Urothelium cell line (cell line): Measurements from ENCODE around the gene GDNF.
"Not testable (repeated sequence)": the region's sequence is repeated elsewhere in the genome, so short reads cannot be mapped to it uniquely, and the experiment has no call there.

ENCODE experiments used
- DNase-seq: peaks from one replicate; pipeline ENCODE4 v3.0.0; 2011; ENCODE audit warnings: low spot score, mixed read lengths
- FAIRE-seq: peaks from 2 replicates; lab custom pipeline; 2011; peaks lifted over from hg19 to GRCh38; lab: Jason Lieb, UNC

The GDNF gene

DNA sequence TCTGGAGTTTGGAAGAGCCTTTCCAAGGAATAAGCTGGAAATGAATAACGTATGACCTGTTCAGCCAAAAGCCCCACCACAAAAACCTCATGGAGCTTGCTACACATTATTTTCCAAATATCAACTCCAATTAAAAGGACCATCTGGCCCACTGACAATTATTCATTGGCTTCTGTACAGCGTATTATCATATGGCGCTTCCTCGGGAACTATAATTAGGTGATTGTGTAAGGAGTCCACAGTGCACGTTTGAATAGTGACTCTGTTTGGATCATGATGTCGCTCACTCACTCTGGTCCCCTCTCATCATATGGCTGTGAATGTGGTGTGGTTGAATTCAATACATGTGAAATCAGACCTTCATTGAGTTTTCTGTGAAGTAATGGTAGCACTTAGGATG lies 52.1 kb downstream of the GDNF start:
- FAIRE-seq: no peak

DNA sequence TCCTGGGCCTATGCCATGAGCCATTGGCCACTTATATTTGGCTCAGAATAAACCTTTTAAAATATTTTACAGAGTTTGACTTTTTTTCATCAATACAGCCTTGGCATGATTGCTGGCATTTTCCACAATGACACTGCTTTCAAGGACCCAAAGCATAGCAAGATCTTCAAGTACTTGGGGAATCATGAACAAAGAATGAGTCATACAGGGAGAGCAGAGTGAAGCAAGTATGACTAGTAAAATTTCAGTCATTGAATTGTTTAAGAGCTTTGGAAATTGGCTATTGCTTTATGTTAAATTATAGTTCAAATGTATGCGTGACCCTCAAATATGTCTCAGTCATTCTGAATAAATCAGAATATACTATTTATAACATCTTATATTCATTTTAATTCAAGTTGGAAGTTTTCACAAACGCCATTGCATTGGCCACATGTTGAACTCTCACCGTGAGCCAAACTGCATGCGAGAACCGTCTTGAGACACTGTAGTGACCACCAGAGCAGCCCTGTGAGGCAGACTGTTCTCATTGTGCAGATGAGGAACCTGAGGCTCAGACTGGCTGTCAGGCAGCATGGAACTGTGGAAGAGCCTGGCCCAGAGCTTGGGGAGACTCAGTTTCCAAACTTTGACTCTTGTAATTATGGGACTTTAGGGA lies 52.9 kb downstream of the GDNF start:
- FAIRE-seq: no peak
- peak; percentile 66 for DNase-seq

More for the DNA sequence above, 52.1 kb downstream of the GDNF start:
- DNase-seq: no peak

DNA sequence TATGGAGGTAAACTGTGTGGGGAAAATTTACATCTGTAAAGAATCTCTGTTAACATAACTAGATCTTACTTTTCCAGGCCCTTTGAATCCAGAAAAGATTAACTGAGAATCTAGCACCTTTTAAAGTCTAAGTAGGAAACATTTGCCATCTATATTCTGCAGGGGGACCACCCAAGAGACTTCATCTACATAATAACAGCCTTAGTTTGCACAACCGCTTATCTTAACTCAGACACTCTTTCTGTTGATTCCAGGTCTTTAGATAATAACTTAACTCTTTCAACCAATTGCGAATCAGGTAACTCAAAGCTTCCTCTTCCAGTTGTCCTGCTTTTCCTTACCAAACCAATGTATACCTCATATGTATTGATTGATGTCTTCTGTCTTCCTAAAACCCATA lies 53.4 kb downstream of the GDNF start:
- DNase-seq (no peak), FAIRE-seq (no peak)

DNA sequence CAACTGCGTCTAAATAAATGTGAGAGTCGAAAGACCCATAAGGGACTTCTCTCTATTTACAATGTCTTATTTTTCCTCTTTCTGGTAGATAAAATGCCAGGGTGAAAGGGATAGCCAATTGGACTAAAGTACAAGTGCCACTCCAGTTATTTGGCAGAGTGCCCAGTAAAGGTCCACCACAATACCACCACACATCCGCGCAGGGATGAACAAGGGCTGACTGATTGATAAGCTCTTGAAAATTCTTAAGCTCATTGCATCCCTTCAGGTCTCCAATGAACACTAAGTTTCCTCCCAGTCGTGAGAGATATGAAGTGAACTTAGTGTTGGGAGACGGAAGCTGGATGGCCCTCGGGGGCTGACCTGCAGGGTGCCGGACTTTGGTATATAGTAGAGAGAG lies 58.4 kb downstream of the GDNF start:
- DNase-seq, FAIRE-seq: not testable (repeated sequence)

DNA sequence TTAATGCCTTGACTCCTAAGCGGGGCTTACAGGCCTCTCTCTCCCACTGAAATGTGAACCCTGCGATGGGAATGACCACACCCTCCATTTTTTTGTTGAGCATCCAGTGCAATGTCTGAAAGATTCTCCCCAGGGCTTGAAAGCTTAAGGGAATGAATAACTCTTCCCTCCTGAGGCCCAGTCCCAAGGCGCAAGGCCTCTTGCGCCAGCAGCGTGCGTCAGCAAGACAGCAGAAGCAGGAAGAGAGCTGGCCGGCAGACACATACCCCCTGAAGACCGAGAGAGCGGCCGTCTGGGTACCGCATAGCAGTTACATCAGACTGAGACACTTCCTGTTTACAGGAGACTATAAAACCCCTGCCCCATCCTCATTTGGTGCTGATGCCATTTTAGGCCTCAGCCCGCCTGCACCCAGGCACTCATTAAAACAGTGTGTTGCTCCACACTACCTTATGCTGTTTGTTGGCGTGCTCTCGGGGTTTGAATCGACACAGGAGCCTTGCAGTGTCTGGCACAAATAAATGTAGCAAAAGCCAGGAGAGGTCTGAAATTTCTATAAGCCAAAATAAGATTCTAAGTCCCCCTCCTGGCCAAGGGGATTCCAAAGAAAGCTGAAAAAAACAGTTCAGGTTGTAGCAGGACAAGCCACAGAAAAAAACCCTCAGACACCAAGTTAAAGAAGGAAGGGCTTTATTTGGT lies 62.3 kb downstream of the GDNF start:
- DNase-seq (no peak), FAIRE-seq (no peak)

DNA sequence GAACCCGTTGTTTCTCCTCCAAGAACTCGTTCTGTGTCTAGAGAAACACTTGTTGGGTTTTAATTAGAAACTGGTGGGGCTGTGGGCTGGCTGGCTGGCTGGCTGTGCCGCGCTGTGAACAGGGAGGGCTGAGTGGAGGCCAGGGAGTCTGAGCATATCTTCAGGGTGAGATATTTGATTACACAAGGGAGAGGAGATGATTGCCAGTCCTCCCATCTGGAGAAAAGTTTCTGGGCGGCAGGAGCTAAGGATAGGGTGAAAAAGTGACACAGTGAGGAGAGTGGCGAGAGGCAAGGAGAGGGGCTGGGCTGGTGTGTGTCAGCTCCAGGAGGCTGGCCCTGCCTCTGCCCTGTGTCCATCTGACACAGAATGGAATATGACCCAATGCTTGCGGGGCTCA lies 63.0 kb downstream of the GDNF start:
- peak; percentile 30 for FAIRE-seq
- peak; percentile 43 for DNase-seq

DNA sequence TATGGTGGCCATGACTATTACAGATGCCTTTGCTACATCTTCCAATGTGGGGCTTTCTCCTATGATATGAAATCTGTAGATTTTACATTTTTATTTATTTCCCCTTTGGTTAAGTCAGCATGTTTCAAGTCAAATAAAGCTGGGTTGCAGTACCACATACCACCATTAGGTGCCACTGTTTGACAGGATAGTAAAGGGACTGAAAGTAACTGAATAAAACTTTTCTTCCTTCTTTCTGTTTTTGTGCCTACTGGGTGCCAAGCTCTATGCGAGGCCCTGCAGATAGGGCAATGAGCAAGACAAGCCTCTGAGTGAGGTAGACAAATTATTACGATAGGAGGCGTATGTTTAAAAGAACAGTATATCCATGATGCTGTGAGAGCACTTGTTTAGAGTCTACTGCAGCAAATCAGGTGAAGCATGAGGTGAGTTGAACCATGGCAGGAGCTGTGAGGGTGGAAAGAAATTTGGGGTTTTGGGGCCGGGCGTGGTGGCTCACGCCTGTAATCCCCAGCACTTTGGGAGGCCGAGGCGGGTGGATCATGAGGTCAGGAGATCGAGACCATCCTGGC lies 64.8 kb downstream of the GDNF start:
- DNase-seq (no peak), FAIRE-seq (no peak)

DNA sequence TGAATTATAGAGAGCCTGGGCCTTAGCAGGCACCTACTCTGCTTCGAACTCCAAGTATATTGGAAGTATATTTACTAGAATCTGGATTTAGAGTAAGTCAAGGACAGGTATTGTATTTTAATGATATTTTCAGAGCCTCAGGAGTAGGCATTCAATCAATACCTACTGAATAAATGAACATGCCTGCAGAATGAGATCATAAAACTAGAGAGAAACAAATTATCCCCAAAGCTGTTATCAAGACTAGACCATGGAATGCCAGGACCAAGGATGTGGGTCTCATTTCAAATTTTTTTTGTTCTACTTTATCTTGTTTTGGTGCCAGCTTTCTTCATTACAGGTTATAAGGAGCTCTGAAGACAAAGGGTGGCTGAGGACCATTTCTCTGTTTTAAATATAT lies 66.0 kb downstream of the GDNF start:
- no peak for DNase-seq
- FAIRE-seq: no peak

DNA sequence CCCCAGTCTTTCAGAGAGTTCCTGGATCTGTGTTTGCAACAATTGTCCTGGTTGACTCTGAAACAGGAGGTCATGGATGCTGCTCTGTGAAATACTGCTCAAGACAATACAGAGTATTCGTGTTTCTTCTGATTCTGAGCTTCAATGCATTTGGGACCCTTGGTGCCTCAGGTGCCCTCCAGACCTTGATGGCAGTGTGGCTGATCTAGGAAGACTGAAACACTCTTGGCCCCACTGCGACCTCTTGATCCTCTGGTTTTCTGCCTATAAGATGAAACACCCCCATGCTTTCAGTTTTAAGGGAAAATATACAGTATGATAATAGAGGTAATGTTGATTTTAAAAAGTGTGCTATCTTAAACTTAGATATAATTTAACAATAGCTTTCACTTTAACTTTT lies 67.6 kb downstream of the GDNF start:
- no peak for FAIRE-seq
- no peak for DNase-seq

DNA sequence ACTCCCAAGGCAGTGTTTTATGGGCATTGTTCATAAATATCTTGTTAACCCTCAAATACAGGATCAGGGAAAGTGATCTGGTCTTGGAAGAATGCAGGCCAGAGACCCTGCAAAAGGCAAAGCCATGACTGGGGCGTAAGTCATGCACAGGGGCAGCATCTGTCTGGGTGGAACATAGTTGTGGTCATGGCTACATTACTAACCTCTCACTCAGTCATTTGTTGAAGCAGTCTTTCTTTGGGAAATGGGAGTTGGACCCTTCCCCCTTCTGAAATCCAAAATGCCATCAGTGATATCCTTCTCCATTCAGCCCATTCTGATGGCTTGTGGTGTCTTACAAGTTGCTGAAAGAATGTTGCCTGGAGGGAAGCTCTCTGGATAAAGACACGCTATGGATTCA lies 68.1 kb downstream of the GDNF start:
- FAIRE-seq: peak; percentile 97
- peak; percentile 90 for DNase-seq

DNA sequence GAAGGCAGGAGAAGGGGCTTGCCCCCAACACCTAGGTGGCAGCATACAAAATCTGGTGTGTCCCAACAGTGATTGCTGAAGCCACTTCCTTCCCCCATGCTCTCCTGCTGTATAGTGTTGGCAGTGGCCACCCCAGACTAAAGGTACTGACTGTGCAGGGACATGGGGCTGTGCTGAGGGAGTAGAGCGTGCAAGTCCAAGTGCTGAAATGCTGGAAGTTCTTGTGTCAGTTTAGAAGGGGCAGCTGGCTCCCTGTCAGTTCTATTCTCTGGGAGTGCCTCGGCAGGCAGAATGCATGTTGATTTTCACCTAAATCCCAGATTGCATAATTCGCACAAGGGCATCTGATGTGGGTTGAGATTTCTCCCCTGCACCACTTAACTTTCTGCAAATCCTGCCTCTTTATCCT lies 68.6 kb downstream of the GDNF start:
- FAIRE-seq (peak; percentile 88), DNase-seq (no peak)

DNA sequence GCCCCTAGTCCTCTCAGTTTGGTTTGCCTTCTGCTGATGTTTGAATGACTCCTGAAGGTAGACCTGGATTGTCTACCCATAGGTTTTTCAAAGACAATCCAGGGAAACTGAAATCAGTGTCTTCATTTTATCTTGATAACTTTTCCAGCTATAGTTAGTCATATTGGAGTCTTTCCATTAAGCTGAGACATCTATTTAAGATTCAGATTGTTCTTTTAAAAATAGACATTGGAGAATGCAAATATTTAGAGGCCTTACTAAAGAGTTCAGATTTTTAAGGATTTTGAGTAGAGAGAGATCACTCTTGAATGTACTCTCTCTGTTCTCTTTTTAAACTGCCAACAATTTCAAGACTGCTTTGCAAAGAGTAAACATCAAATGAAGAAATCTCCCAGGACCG lies 69.1 kb downstream of the GDNF start:
- DNase-seq: no peak
- no peak for FAIRE-seq

DNA sequence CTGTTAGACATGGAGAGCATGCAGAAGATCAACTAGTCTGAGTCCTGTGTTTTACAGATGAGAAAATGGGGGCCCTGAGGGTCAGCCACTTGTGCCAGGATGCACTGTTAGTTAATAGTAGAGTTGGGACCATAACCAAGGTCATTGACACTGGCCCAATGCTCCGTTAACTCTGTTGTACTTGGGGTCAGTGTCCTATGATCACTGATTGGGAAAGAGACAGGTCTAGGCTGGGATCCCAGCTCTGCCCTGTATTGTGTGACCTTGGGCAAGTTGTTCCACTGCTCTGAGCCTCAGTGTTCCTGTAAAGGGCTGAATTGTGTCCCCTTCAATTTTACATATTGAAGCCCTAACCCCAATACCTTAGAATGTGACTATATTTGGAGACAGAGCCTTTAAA lies 70.0 kb downstream of the GDNF start:
- DNase-seq: no peak
- no peak for FAIRE-seq

DNA sequence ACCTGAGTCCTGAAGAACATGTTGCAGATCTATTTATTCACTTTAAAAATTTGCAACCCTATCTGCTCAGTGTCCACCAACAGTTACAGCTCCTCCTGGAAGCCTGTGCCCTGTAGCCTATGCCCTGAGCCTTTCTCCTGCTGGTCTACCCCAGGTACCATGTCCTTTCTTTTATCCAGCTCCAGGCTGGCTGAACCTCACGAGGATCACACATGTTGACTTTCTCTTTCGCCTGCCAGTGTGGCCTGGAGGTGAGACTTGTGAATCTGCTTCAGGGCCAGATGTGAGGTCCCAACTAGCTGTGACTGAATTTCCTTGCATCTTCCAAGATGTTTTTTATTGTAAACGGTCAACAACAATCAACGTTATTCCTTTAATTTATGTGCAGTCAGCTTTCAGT lies 70.7 kb downstream of the GDNF start:
- FAIRE-seq (no peak), DNase-seq (no peak)

DNA sequence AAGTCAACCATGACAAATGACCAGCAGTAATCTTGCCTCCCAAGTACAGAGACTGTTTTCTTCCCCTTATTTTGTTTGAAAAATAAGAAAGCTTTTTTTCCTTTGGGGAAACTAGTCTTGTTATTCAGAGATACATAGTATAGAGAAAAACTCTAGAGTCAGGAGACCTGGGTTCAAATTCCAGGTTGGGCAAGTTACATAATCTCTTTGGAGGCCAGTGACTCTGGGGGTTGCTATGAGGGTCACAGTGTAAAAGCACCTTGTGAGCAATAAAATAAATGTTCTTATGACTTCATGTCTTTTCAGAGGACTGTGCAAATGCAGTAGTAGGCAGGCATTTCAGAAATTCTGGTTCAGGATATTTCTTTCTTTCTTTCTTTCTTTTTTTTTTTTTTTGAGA lies 71.5 kb downstream of the GDNF start:
- DNase-seq (no peak), FAIRE-seq (no peak)

DNA sequence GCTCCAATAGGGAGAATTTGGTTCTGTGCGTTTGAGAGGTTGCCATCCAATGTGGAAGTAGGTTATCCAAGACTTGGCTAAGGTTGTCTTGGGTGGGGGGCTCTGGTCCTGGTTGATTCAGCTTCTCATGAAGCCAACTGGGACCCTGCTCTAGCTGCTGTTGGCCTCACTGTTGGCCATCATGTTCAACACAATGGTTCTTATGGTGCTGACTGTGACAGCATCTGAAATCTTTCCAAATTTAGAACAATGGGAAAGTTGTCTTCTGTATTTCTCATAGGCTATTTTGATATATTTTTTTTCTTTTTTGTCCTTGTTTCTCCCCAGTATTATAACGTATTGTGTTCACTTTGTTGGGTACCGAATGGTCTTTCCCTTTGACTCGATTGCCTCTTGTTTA lies 71.9 kb downstream of the GDNF start:
- no peak for FAIRE-seq
- no peak for DNase-seq

DNA sequence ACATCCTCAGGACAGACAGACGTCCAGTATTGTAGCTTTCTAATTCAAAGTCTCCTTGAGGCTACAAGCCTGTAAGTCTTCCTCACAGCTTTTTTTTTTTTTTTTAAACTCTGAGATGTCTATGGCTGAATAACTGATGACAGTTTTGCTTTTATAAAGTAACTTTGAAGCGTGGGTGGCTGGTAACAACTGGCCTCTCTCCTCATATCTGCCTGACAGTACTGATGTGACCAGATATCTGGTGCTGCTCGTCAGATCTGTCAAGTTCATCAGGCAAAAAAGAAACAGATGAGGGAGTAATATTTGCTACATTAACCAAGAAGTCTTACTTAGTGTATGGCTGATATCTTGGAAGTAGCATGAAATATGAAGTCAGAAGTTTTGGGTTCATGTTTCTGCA lies 72.6 kb downstream of the GDNF start:
- DNase-seq (no peak), FAIRE-seq (no peak)
